Choroid plexus epithelial cell (primary cell): Measurements from ENCODE around the gene ZFYVE27.

ENCODE experiments used
- DNase-seq: peaks from one replicate; pipeline ENCODE4 v3.0.0-alpha.2; 2010; ENCODE audit warnings: low read depth
- H3K4me3 ChIP-seq: 2 replicates; pipeline ENCODE4 v1.5.1; 2011; ENCODE audit warnings: low read depth, mild to moderate bottlenecking, control low read depth, low read length, moderate library complexity
- TF ChIP-seq, protein P1 (sequence below): conservative IDR thresholded peaks from 2 replicates; pipeline ENCODE4 v1.5.1; 2011; ENCODE audit warnings: low read depth, mild to moderate bottlenecking, control low read depth, inconsistent platforms, low read length, moderate library complexity

Gene ZFYVE27

DNA sequence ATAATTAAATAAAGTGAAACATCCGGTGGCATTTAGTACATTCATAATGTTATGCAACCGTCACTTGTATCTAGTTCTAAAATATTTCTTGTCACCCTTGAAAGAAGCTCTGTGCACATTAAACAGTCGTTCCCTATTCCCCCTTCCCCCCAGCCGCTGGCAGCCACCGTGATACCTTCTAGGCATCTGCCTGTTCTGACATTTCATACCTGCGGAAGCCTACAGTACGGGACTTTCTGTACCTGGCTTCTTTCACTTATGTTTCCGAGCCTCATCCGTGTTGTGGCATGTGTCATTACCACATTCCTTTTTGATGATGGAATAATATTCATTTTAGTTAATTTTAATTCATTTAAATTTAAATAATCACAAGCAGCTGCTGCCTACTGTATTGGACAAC is 48.8 kb downstream of the ZFYVE27 start:
- TF ChIP-seq, protein P1, sequence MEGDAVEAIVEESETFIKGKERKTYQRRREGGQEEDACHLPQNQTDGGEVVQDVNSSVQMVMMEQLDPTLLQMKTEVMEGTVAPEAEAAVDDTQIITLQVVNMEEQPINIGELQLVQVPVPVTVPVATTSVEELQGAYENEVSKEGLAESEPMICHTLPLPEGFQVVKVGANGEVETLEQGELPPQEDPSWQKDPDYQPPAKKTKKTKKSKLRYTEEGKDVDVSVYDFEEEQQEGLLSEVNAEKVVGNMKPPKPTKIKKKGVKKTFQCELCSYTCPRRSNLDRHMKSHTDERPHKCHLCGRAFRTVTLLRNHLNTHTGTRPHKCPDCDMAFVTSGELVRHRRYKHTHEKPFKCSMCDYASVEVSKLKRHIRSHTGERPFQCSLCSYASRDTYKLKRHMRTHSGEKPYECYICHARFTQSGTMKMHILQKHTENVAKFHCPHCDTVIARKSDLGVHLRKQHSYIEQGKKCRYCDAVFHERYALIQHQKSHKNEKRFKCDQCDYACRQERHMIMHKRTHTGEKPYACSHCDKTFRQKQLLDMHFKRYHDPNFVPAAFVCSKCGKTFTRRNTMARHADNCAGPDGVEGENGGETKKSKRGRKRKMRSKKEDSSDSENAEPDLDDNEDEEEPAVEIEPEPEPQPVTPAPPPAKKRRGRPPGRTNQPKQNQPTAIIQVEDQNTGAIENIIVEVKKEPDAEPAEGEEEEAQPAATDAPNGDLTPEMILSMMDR: no peak
- no peak overlapping the region for H3K4me3 ChIP-seq
- DNase-seq: no peak

DNA sequence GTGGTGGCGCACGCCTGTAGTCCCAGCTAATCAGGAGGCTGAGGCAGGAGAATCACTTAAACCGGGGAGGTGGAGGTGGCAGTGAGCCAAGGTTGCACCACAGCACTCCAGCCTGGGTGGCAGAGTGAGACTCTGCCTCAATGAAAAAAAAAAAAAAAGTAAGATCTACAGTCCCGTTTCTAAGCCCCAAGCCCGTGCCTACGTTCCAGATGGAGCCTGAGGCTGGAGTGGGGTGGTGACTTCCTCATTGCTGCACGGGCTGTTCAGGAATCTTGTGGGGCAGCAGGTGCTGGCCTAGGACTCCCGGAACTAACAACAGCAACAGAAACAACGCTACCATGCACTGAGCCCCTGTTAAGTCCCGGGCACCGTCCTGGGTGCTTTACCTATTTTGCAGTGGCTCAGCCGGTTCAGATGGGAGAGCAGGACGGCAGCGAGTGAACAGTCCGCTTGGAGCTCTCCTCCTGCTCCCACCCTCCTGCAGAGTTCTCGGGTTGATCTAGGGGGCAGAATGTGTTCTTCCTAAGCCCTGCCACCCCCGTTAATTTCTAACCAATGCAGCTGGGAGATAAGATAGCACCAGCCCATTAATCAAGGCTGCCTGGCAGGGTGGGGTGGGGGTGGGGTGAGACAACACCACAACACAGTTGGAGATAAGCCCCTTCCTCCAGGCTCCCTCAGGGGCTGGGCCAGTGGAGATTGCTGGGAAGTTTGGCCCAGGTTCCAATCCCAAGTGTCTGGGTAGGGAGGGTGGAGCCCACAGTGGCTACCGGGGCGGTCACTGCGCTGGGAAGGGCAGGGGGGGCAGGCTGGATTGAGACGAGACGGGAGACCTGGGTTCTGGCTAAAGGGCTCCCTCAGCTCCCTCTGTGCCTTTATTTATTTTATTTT is 51.9 kb downstream of the ZFYVE27 start:
- TF ChIP-seq, protein P1: no peak
- H3K4me3 ChIP-seq: no peak overlapping the region

DNA sequence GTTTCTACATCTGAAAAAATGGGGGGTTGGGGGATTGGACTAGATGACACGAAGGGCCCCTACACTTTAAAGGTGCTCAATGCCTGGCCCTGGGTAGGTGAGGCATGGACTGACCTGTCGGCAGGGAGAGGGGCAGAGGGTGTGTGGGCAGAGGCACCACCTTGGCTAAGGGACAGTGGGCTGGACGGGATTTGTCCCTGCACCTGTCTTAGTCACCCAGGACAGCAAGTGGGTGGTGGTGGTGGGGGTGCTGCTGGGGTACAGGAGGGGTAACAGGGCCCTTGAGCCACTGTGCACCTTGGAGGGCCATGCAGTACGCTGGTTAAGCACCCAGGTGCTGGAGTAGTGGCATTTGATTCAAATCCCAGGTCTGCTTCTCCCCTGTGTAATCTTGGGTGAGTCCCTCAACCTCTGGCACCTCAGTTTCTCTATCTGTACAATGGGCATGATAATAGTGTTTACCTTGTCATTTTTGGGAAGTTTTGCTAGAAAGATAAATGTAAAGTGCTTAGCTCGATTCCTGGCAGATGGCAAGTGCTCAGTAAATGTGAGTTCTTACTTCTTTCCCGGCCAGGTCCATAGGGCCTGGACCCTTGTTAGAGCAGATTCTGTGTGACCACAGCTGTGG is 53.0 kb downstream of the ZFYVE27 start:
- no peak overlapping the region for H3K4me3 ChIP-seq
- TF ChIP-seq, protein P1: no peak
- no peak for DNase-seq

More for the DNA sequence above, 51.9 kb downstream of the ZFYVE27 start:
- peak; percentile 13 for DNase-seq

DNA sequence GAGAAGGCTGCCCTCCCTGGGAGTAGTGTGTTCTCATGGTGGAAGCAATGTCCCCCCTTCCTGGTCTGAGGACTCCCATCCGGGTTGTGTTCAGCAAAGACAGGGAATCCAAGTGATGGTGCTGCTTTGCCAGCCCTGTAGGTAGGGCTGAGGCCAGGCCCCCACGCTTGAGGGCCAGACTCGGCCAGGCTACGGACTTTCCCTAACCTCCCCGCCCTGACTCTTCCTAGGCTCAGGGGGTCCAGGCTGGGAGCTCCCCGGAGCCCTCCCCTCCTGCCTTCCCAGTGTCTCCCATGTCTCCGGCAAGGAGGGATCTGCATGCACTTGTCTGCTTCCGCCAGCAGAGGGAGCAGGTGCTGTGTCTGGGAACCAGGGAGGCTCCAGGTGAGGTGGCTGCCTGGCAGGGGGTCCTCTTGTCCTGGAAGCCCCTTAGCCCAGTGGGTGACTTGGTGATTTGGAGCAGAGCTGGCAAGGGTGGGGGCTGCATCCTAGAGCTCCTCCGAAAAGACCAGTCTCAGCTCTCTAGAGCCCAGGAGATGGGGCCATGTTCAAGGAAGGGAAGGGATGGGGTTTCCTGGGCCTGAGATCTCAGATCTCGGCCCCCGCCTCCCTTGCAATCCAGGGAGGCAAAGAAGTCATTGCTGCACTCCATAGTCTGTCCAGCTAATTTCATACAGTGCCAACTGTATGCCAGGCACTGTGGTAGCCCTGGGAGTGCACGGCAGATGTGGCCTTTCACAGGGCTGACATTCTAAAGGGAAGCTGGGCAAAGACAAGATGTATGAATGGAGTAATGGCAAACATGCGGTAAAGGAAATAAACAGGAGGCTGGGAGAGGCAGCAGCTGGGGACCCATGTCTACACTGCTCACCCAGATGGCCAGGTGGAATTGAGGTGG is 55.1 kb downstream of the ZFYVE27 start:
- no peak overlapping the region for H3K4me3 ChIP-seq
- TF ChIP-seq, protein P1: peak; percentile 95
- peak; percentile 68 for DNase-seq

DNA sequence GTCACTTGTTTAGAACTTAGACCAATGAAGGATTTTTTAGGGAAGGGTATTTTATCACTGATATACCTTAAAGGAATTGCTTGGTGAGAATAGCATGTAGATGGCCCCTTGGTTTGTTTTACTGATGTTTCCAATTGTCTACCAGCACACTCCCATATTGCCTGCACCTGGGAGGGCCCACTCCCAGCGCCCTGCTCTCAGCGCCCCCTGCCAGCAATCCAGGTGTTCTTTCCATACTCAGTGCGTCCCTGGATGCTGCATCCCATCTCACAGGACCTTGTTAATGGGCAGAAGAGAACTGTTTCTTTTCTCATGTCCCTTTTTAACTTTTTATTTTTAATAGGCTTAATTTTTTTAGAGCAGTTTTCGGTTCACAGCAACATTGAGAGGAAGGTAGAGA is 59.0 kb downstream of the ZFYVE27 start:
- DNase-seq: no peak
- TF ChIP-seq, protein P1: no peak
- H3K4me3 ChIP-seq: no peak overlapping the region

DNA sequence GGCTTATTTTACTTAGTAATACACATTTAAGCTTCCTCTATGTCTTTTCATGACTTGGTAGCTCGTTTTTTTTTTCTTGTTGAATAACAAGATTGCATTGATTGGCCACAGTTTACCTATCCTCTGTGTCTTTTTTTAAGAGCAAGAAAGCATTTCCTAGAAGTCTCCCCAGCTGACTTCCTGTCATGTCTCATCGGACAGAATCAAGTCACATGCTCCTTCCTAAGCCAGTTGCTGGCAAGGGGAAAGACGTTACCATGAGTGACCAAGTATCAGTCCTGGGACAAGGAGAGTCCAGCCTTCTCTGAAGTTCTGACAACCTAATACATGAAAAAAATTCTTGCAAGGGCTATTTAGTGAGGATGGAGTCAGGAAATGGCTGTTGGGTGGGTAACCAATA is 59.7 kb downstream of the ZFYVE27 start:
- DNase-seq: no peak
- no peak overlapping the region for H3K4me3 ChIP-seq
- TF ChIP-seq, protein P1: no peak
